HFF-Myc (cell line): ENCODE measurements around the gene SAFB.
"Not testable (repeated sequence)": the region's sequence is repeated elsewhere in the genome, so short reads cannot be mapped to it uniquely, and the experiment has no call there.

Source experiments
- DNase-seq: peaks from one replicate; pipeline ENCODE4 v3.0.0-alpha.2; 2011; ENCODE audit warnings: low read depth; ENCODE audit errors: extremely low read depth
- H3K4me3 ChIP-seq: replicated peaks from 2 replicates; pipeline ENCODE4 v1.5.1; 2011; ENCODE audit warnings: low read depth, mild to moderate bottlenecking, control low read depth, low read length
- TF ChIP-seq, protein P1 (sequence below): IDR thresholded peaks from 2 replicates; pipeline ENCODE4 v1.5.1; 2012; ENCODE audit warnings: mild to moderate bottlenecking, low read depth, low read length, control low read depth; ENCODE audit errors: missing control alignments

Gene SAFB

DNA sequence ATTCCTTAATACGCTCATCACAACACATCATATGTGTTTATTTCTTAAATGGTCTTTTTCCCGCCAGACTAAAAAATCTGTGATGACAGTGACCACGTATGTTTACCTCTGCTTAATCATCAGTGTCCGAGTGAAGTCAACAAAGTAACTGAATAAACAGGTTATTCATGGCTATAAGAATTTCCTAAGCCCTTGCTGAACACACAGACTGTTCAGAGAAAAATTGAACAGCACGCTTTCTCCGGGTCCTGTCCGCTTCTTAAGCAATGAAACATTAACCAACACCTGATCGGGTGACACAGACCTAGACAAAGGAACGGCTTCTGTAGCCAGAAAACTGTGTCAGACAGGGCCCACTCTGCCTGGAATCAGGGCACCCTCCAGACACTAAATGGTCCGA, 14.6 kb upstream of the SAFB start:
- DNase-seq = no peak
- no peak overlapping the region for H3K4me3 ChIP-seq
- TF ChIP-seq, protein P1, sequence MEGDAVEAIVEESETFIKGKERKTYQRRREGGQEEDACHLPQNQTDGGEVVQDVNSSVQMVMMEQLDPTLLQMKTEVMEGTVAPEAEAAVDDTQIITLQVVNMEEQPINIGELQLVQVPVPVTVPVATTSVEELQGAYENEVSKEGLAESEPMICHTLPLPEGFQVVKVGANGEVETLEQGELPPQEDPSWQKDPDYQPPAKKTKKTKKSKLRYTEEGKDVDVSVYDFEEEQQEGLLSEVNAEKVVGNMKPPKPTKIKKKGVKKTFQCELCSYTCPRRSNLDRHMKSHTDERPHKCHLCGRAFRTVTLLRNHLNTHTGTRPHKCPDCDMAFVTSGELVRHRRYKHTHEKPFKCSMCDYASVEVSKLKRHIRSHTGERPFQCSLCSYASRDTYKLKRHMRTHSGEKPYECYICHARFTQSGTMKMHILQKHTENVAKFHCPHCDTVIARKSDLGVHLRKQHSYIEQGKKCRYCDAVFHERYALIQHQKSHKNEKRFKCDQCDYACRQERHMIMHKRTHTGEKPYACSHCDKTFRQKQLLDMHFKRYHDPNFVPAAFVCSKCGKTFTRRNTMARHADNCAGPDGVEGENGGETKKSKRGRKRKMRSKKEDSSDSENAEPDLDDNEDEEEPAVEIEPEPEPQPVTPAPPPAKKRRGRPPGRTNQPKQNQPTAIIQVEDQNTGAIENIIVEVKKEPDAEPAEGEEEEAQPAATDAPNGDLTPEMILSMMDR = no peak

DNA sequence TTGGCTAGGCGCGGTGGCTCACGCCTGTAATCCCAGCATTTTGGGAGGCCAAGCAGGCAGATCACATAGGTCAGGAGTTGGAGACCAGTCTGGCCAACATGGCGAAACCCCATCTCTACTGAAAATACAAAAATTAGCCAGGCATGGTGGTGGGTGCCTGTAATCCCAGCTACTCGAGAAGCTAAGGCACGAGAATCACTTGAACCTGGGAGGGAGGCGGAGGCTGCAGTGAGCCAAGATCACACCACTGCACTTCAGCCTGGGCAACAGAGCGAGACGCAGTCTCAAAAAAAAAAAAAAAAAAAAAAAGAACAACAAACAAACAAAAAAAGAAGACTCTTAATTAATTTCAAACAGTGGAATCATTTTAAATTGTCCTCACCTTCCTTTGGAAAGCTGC, 14.1 kb upstream of the SAFB start:
- not testable (repeated sequence) for H3K4me3 ChIP-seq, DNase-seq

DNA sequence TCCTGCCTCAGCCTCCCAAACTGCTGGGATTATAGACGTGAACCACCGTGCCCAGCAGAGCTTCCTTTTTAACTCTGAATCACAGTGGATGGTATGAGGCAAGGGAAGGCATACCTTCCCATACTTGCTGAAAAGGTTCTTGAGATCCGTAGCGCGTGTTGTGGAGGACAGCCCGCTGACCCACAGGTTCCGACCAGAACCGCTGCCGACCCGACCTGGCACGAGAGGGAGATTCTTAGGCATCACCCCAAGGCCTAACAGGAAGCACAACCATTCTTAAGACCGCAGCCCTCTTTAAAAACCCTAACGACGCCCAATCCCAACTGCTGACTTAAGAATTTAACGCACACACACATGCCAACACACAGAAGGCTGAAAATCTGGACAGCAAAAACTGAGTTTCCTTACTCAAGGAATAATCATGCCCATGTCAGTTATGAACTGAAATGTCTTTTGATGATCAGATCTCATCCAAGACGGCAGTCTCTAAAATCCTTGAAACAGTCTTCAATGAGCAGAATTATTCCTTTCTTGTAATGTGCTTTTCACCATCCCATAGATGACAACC, 12.9 kb upstream of the SAFB start:
- TF ChIP-seq, protein P1 = no peak
- no peak overlapping the region for H3K4me3 ChIP-seq
- no peak for DNase-seq

DNA sequence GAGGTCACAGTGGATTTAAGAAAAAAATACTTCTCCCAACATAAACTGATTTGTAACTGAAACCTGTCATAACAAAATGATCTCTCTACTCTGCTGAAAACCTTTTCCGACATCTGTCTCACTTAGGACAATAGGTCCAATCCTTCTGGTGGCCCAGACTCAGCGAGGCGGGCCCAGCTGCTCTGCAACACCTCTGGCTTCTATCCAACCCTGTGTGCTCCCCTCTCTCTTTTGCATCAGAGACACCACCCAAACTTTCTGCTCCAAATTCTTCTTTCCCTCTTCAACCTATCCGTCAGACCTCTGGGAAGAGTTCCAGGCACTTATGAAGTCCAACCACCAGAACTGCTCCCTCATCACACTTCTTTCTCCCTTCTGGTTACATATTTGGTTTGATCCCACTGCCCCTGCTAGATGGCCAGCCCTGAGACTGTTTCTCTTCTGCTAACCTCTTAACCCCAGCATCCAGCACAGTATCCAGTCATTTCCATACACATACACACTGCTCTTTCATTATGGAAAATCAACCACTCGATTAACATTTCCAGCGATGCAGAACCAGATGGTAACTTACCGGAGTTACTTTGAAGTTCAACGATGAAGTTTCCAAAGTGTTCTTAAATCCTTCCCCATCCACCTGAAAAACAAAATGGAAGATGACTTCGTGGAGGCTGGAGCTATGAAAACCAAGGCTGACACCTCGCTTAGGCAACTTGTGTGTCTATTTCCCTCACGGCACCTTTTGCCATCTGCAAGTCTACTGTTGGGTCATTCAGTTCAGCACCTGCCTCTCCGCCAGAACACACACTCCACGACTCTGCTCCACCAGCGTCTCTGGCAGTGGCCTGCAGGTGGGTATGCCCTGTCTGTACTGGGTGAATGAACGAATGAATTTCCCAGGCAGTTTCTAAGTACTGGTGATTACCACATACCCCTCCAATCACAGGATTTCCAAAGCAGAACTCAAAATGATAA, 9.7 kb upstream of the SAFB start:
- DNase-seq = no peak
- TF ChIP-seq, protein P1 = no peak
- H3K4me3 ChIP-seq = no peak overlapping the region

DNA sequence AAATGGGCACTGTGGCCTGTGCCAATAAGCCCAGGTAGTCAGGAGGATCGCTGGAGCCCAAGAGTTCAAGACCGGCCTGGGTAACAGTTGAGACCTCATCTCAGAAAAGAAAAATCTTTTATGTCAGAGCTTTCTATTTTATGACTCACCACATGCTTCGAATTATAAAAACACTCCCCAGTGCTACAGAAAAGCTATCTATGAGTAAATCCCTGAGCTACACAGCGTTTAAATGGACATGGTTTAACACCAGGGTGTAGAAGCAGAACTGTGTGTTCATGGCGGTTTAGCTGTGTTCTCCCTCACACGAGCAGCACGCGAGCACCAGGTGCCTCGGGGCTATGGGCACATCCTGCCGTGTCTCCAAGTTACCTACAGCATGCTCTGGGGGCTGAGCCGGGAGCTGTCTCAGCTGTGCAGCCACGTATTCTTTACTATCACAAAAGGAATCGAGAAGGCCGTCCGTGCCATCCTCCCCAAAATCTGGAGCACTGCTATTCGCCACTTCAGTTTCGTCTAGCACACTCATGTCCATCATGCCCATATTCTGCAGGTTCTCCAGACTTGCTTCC, 7.0 kb upstream of the SAFB start:
- TF ChIP-seq, protein P1 = no peak
- DNase-seq = no peak

DNA sequence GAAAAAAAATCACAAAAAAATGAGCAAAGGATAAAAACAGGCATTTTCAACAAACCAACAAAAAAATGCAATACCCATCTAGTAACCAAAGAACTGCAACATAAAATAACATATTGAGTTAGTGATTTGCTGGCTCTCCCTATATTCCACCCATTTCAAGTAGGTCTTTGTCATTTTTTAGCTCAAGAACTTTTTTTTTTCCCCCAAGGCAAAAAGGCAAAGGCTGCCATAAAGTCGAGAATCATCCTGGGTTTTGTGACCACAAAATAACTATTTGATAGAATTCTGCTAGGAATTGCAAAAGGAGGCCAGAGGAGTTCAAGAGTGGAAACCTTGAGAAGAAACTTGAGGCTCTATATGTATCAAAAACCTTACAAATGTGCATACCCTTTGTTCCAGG, 5.8 kb upstream of the SAFB start:
- DNase-seq = no peak
- no peak overlapping the region for H3K4me3 ChIP-seq
- TF ChIP-seq, protein P1 = no peak

More for the DNA sequence above, 7.0 kb upstream of the SAFB start:
- H3K4me3 ChIP-seq = no peak overlapping the region

DNA sequence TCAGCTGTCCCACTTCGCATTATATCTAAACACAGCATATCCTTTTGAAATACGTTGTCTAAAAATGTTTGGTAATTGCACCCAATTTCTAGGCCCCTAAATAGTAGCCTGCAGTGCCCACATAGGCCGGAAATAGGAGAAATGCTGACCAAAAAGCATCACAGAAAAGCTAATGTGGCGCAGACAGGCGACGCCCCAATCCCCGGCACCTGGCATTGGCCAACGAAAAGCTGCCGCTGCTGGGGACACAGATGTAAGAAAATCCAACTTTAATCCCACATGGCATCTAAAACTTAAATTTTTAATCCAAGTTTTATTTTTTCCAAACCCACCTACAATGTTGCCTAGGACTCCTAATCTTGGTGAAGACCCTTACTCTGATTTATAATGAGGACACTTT, 4.3 kb upstream of the SAFB start:
- no peak for DNase-seq
- TF ChIP-seq, protein P1 = no peak
- H3K4me3 ChIP-seq = no peak overlapping the region
